PC-9 (cell line): ENCODE data around the gene PPIL4.

Experiments used
- CTCF ChIP-seq: fragments of 200-600 bp; sonication (generic); conservative IDR thresholded peaks from 2 replicates; pipeline ENCODE4 v1.6.1; 2017; ENCODE audit warnings: mixed run types, antibody characterized with exemption, mild to moderate bottlenecking, moderate library complexity
- EZH2 ChIP-seq: fragments of 200-600 bp; sonication (generic); IDR thresholded peaks from 2 replicates; pipeline ENCODE4 v1.8.0; 2017; ENCODE audit warnings: antibody characterized with exemption, low read depth

- TF ChIP-seq EZH2 (no peak), CTCF (no peak)
Measured at GRCh38 chr6:149482545-149483333, 63.1 kb downstream of the PPIL4 start.
